A172 (cell line): Measurements from ENCODE around the gene SCTR. TPM values are rescaled to one million over a fixed set of nuclear protein-coding genes. Genes with fewer than 3 reads are reported as not detected.

Experiments
- DNase-seq: peaks from one replicate; pipeline ENCODE4 v3.0.0-alpha.2; 2015; ENCODE audit warnings: low spot score
- total RNA-seq: library from RNA; depleted of rRNA; stranded (reverse); fragments of >200 nt; shearing (Covaris generic); gene quantifications from 2 replicates; pipeline ENCODE4 v1.2.3, GENCODE V29; 2014

Gene SCTR
- total RNA-seq, 1 experiment from 2014 or later: not detected

- DNase-seq: no peak
These were observed 48.9 kb downstream of the SCTR start for GRCh38 chr2:119475225-119475856.

- DNase-seq: no peak
These were observed 49.7 kb downstream of the SCTR start for GRCh38 chr2:119474371-119475224.

- no peak for DNase-seq
These were observed 50.5 kb downstream of the SCTR start for GRCh38 chr2:119473621-119474370.

- DNase-seq: no peak
These were observed 51.5 kb downstream of the SCTR start for GRCh38 chr2:119472749-119473148.

- no peak for DNase-seq
These were observed 54.5 kb downstream of the SCTR start for GRCh38 chr2:119469661-119470297.

- DNase-seq: no peak
These were observed 55.2 kb downstream of the SCTR start for GRCh38 chr2:119469131-119469530.

GRCh38 chr2:119468154-119468955, 55.9 kb downstream of the SCTR start:
- DNase-seq: no peak

- DNase-seq: no peak
These were observed 57.9 kb downstream of the SCTR start for GRCh38 chr2:119466373-119466772.

GRCh38 chr2:119465687-119466086, 58.6 kb downstream of the SCTR start:
- DNase-seq: no peak

GRCh38 chr2:119464981-119465380, 59.3 kb downstream of the SCTR start:
- DNase-seq: peak; percentile 21

GRCh38 chr2:119463990-119464389, 60.3 kb downstream of the SCTR start:
- DNase-seq: no peak

GRCh38 chr2:119463136-119463535, 61.1 kb downstream of the SCTR start:
- DNase-seq: no peak

- no peak for DNase-seq
These were observed 61.7 kb downstream of the SCTR start for GRCh38 chr2:119462574-119462973.

- no peak for DNase-seq
These were observed 62.5 kb downstream of the SCTR start for GRCh38 chr2:119461811-119462210.

- DNase-seq: no peak
These were observed 64.2 kb downstream of the SCTR start for GRCh38 chr2:119460076-119460475.

GRCh38 chr2:119455066-119455718, 69.1 kb downstream of the SCTR start:
- no peak for DNase-seq

GRCh38 chr2:119453972-119454593, 70.2 kb downstream of the SCTR start:
- DNase-seq: no peak

- DNase-seq: no peak
These were observed 72.8 kb downstream of the SCTR start for GRCh38 chr2:119451336-119452050.

- no peak for DNase-seq
These were observed 74.8 kb downstream of the SCTR start for GRCh38 chr2:119449521-119449920.
